HepG2 (cell line): ENCODE data around the gene FXR2. TPM values are rescaled to one million over a fixed set of nuclear protein-coding genes. Genes with fewer than 3 reads are reported as not detected.
A peak's percentile ranks its signal among the peaks of the same experiment; 100 is the strongest.

Experiments used
- ATAC-seq: fragments of 200-7000 bp; cut with Tn5 transposase; 3 replicates; pipeline ENCODE4 v1.9.1; 2020; ENCODE audit warnings: mild to moderate bottlenecking, moderate library complexity
- BruUV-seq: library from RNA; stranded (reverse); fragments of 400-500 nt; replicated peaks from 2 replicates; lab custom pipeline; 2021; lab: Mats Ljungman, UMichigan
- CTCF ChIA-PET: fragments of 300-600 bp; formaldehyde crosslinking; extraction: SDS; loops from one replicate; lab custom pipeline; 2021; ENCODE audit warnings: low total read pairs, inconsistent platforms, low intra/inter-chr PET ratio; lab: Yijun Ruan, JAX
- POLR2A ChIA-PET: fragments of 350-600 bp; sonication (Branson Sonifier 250); formaldehyde crosslinking; loops from one replicate; lab custom pipeline; 2020; ENCODE audit warnings: antibody characterized with exemption, inconsistent platforms; lab: Yijun Ruan, JAX
- DNase-seq: peaks from one replicate; pipeline ENCODE4 v3.0.0-alpha.2; 2015; ENCODE audit warnings: low spot score
- FAIRE-seq: peaks from 3 replicates; lab custom pipeline; 2011; peaks lifted over from hg19 to GRCh38; lab: Jason Lieb, UNC
- H2AFZ ChIP-seq: one replicate; pipeline ENCODE4 v1.6.1; 2011; ENCODE audit warnings: low read length, inconsistent platforms
- H3K27ac ChIP-seq: fragments of 300-600 bp; 3 replicates; pipeline ENCODE4 v1.8.0; 2011; ENCODE audit warnings: mixed run types, mild to moderate bottlenecking, mixed read lengths, low read length, inconsistent platforms; ENCODE audit not compliant: insufficient read depth; ENCODE audit errors: extremely low read length
- H3K27me3 ChIP-seq, 2 experiments: fragments of 200-600 bp in 1 of 2; 2 replicates in 1 of 2; 3 replicates in 1 of 2; pipeline versions ENCODE4 v1.6.0 to v1.8.0; 2011; ENCODE audit warnings: low read length in 2 of 2, mild to moderate bottlenecking in 2 of 2, moderate library complexity in 2 of 2, inconsistent platforms in 1 of 2; ENCODE audit not compliant: insufficient read depth in 2 of 2, control insufficient read depth in 1 of 2
- H3K36me3 ChIP-seq, 2 experiments: fragments of 200-600 bp in 1 of 2; replicated peaks in 1 of 2; 2 replicates in 1 of 2; 3 replicates in 1 of 2; pipeline versions ENCODE4 v1.5.1 to v1.8.0; 2011; ENCODE audit warnings: low read length in 2 of 2, inconsistent platforms in 1 of 2; ENCODE audit not compliant: insufficient read depth in 2 of 2, control insufficient read depth in 1 of 2
- H3K4me1 ChIP-seq: 2 replicates; pipeline ENCODE4 v1.5.1; 2012; ENCODE audit warnings: low read length, inconsistent platforms; ENCODE audit not compliant: insufficient read depth
- H3K4me2 ChIP-seq: 2 replicates; pipeline ENCODE4 v1.6.0; 2011; ENCODE audit warnings: low read depth, low read length, inconsistent platforms
- H3K4me3 ChIP-seq, 3 experiments: fragments of 200-600 bp in 1 of 3; sonication (generic), shearing (Covaris generic) in 1 of 3; replicated peaks in 1 of 3; 2 replicates each; pipeline ENCODE4 v1.5.1; 2011 to 2016; ENCODE audit warnings: low read length in 3 of 3, inconsistent platforms in 2 of 3, low read depth in 2 of 3, mild to moderate bottlenecking in 2 of 3, control low read depth in 1 of 3, mixed read lengths in 1 of 3; ENCODE audit not compliant: insufficient read depth in 1 of 3
- H3K79me2 ChIP-seq: one replicate; pipeline ENCODE4 v1.6.1; 2011; ENCODE audit warnings: low read length, inconsistent platforms; ENCODE audit not compliant: insufficient read depth
- H3K9ac ChIP-seq: 2 replicates; pipeline ENCODE4 v1.6.0; 2011; ENCODE audit warnings: mild to moderate bottlenecking, low read depth, low read length, inconsistent platforms; ENCODE audit not compliant: insufficient read depth
- H3K9me3 ChIP-seq: 2 replicates; pipeline ENCODE4 v1.5.1; 2012; ENCODE audit warnings: mild to moderate bottlenecking, low read length
- H4K20me1 ChIP-seq: 2 replicates; pipeline ENCODE4 v1.6.0; 2011; ENCODE audit warnings: inconsistent platforms, mild to moderate bottlenecking, low read length, moderate library complexity; ENCODE audit not compliant: insufficient read depth
- AGO2 ChIP-seq: fragments of 200-400 bp; formaldehyde crosslinking; optimal IDR thresholded peaks from 2 replicates; pipeline ENCODE3; 2017; ENCODE audit warnings: mild to moderate bottlenecking, low read depth, low read length, moderate library complexity
- CHCHD3 ChIP-seq: sonication (generic); formaldehyde crosslinking; IDR thresholded peaks from 2 replicates; pipeline ENCODE4 v1.8.0; 2022; ENCODE audit warnings: mild to moderate bottlenecking, missing genetic modification reagents, moderate library complexity
- DMAP1 ChIP-seq: IDR thresholded peaks from 2 replicates; pipeline ENCODE4 v1.6.1; 2016
- ESRRA ChIP-seq: sonication (generic); formaldehyde crosslinking; IDR thresholded peaks from 2 replicates; pipeline ENCODE4 v1.5.1; 2020; ENCODE audit warnings: mild to moderate bottlenecking, low read depth, missing genetic modification reagents
- POLR2G ChIP-seq: fragments of 200-400 bp; formaldehyde crosslinking; IDR thresholded peaks from 2 replicates; pipeline ENCODE4 v1.6.1; 2018; ENCODE audit warnings: mild to moderate bottlenecking, low read depth, low read length, moderate library complexity
- RBFOX2 ChIP-seq: fragments of 200-400 bp; formaldehyde crosslinking; IDR thresholded peaks from 2 replicates; pipeline ENCODE4 v1.6.1; 2017; ENCODE audit warnings: low read depth, mild to moderate bottlenecking, low read length
- RBM22 ChIP-seq: fragments of 200-400 bp; formaldehyde crosslinking; optimal IDR thresholded peaks from 2 replicates; pipeline ENCODE3; 2017; ENCODE audit warnings: mild to moderate bottlenecking, low read length, moderate library complexity
- RFXAP ChIP-seq: sonication (generic); formaldehyde crosslinking; IDR thresholded peaks from 2 replicates; pipeline ENCODE4 v1.4.0; 2020; ENCODE audit warnings: missing genetic modification reagents, borderline replicate concordance
- ZNF20 ChIP-seq: sonication (generic); formaldehyde crosslinking; IDR thresholded peaks from 2 replicates; pipeline ENCODE4 v1.4.0; 2020; ENCODE audit warnings: mild to moderate bottlenecking, moderate library complexity, missing genetic modification reagents
- WGBS: methylation state at CpG from one replicate; pipeline ENCODE4 v1.1.6; 2017; ENCODE audit warnings: low lambda C conversion rate; 5-methylcytosine and 5-hydroxymethylcytosine counted together
- in situ Hi-C: cut with HindIII; loops from 2 replicates; pipeline ENCODE4 v1.10.0; 2017; ENCODE audit warnings: low pct_unique_long_range_greater_than_20kb; ENCODE audit not compliant: extremely low pct_ligation_motif_present
- intact Hi-C: fragments of 100-400 bp; cut with micrococcal nuclease; formaldehyde crosslinking; loops from one replicate; pipeline ENCODE4 v1.10.0; 2022; ENCODE audit not compliant: unreplicated experiment
- polyA plus RNA-seq, 8 experiments: library from polyadenylated mRNA; depleted of rRNA in 3 of 8; stranded (reverse) in 7 of 8; unstranded in 1 of 8; fragments of >200 nt; fragmentation: Illumina TruSeq in 4 of 8; extraction: Trizol in 4 of 8; gene quantifications; 2 replicates each; pipeline versions ENCODE4 v1.2.1 to v1.2.3, GENCODE V29; 2011 to 2016; ENCODE audit warnings: low read depth in 4 of 8, missing spikeins in 1 of 8, mixed read lengths in 1 of 8; ENCODE audit not compliant: insufficient read depth in 1 of 8
- total RNA-seq, 5 experiments: library from RNA; depleted of rRNA; stranded (reverse); fragments of >200 nt; fragmentation: Illumina TruSeq; extraction: Trizol; gene quantifications; 2 replicates each; pipeline ENCODE4 v1.2.3, GENCODE V29; 2016; ENCODE audit warnings: low read depth in 1 of 5

Gene FXR2
- total and polyA plus RNA-seq, 2 of the 13 experiments (the other 11 are each of a cell fraction or from before 2014, with no cell fraction given) = 20.9 to 24.4 TPM

DNA sequence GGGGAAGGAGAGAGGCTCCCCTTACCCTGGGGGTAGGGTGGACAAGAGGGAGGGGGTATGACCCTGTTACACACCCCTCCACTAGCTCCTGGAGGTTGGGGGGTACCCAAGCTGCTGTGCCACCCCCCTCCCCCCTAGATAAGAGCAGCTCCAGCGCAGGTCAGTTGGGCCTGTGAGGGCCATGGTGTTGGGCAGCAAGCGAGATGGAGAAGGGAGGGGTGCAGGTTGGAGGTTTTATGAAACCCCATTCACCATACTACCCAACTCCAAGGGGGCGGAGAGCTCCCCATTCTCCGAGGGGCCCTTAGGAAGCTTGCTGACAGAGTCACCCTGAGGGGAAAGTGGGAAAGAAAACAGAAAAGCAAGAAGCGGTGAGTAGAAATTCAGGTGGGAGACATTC is 23.1 kb downstream of the FXR2 start:
- intact Hi-C loops = no loop called here
- no peaks in the 10 kb centered on the region for H3K79me2 ChIP-seq
- BruUV-seq = no TSS peak
- WGBS = 98% methylated on average over 5 of the region's 5 CpGs
- ChIA-PET CTCF (no interaction called here), POLR2A (no interaction called here)
- no peak for TF ChIP-seq ZNF20 (CRISPR knock-in tag)
- TF ChIP-seq RFXAP = no peak
- no peak for TF ChIP-seq CHCHD3 (CRISPR knock-in tag)
- no peak for TF ChIP-seq ESRRA
- H2AFZ ChIP-seq = no peak overlapping the region
- no peak overlapping the region for H3K27ac ChIP-seq
- no peaks in the 10 kb centered on the region for H4K20me1 ChIP-seq
- no peak for ATAC-seq
- H3K4me3 ChIP-seq = no peak overlapping the region
- FAIRE-seq = no peak
- H3K27me3 ChIP-seq = no peaks in the 10 kb centered on the region
- in situ Hi-C loops = no loop called here
- DNase-seq = no peak
- H3K4me1 ChIP-seq = no peaks in the 10 kb centered on the region
- H3K9ac ChIP-seq = no peak overlapping the region
- H3K9me3 ChIP-seq = no peaks in the 10 kb centered on the region
- H3K36me3 ChIP-seq = peaks cover 38 to 69% of the 10 kb centered on the region in 2 experiments
- H3K4me2 ChIP-seq = no peak overlapping the region

DNA sequence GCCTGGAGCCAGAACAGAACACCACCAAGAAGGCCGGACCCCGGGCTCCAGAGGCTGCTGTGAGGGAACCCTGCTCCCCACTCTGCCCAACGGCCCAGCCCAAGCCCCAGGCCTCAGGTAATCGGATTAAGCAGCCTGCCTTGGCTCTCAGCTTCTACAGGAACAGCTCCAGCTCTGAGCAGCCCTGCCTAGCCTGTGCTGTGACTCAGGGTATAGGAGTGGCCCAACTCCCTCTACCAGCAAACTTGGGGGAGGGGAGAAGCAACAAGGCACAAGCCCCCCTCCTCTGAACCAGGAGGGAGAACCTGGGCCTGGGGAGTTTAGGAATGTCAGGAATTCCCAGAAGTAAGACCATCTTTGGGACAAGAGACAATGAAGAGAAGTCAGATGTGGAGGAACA is 24.0 kb downstream of the FXR2 start:
- no peaks in the 10 kb centered on the region for H3K9me3 ChIP-seq
- H3K4me3 ChIP-seq = no peak overlapping the region
- no peak overlapping the region for H3K9ac ChIP-seq
- no TSS peak for BruUV-seq
- peak overlapping the region; percentile 13 for H3K27ac ChIP-seq
- CTCF ChIA-PET = no interaction called here
- 95% methylated on average over 4 of the region's 4 CpGs for WGBS
- FAIRE-seq = no peak
- no peaks in the 10 kb centered on the region for H3K27me3 ChIP-seq
- no peak overlapping the region for H3K4me2 ChIP-seq
- peak; percentile 25 for TF ChIP-seq POLR2G
- TF ChIP-seq AGO2 = peak; percentile 46
- no peak for TF ChIP-seq DMAP1
- TF ChIP-seq RBFOX2 = 0 out of 2 replicates have a peak, but pooled peaks have one; percentile 16
- peak; percentile 44 for TF ChIP-seq RBM22
- TF ChIP-seq, all 625 proteins: peak for 4
- H3K79me2 ChIP-seq = no peaks in the 10 kb centered on the region
- peaks cover 33 to 66% of the 10 kb centered on the region in 2 experiments for H3K36me3 ChIP-seq
- no peak overlapping the region for H2AFZ ChIP-seq
- DNase-seq (no peak), ATAC-seq (peak; percentile 9; the same call in 1 of the 3 replicates)
- POLR2A ChIA-PET = no interaction called here
- H3K4me1 ChIP-seq = no peaks in the 10 kb centered on the region
- in situ Hi-C loops (no loop called here), intact Hi-C loops (no loop called here)
- no peaks in the 10 kb centered on the region for H4K20me1 ChIP-seq
